CD4-positive, alpha-beta memory T cell (primary cell): Measurements from ENCODE around the gene ADGRG3. TPM values are rescaled to one million over a fixed set of nuclear protein-coding genes. Genes with fewer than 3 reads are reported as not detected.
A peak's percentile ranks its signal among the peaks of the same experiment; 100 is the strongest.

Source experiments
- CTCF ChIA-PET: fragments of 350-600 bp; sonication (Branson Sonifier 250); formaldehyde crosslinking; loops from one replicate; lab custom pipeline; 2021; ENCODE audit warnings: inconsistent platforms; ENCODE audit not compliant: partially characterized antibody; lab: Charles Lee
- POLR2A ChIA-PET: fragments of 350-600 bp; sonication (Branson Sonifier 250); formaldehyde crosslinking; loops from one replicate; lab custom pipeline; 2021; ENCODE audit not compliant: partially characterized antibody; lab: Charles Lee
- DNase-seq, 5 donors: peaks; one replicate each; pipeline versions ENCODE4 v3.0.0 to v3.0.0-alpha.2; 2020 to 2022; ENCODE audit warnings: mixed read lengths in 1 of 5
- H3K27ac ChIP-seq: one replicate; pipeline ENCODE4 v1.7.0; 2013; ENCODE audit warnings: low read depth, low read length
- H3K27me3 ChIP-seq: 2 replicates; pipeline ENCODE4 v1.7.0; 2013; ENCODE audit warnings: mild to moderate bottlenecking, low read length, moderate library complexity; ENCODE audit not compliant: insufficient read depth
- H3K36me3 ChIP-seq: 2 replicates; pipeline ENCODE4 v1.7.0; 2013; ENCODE audit warnings: mild to moderate bottlenecking, low read length, moderate library complexity; ENCODE audit not compliant: insufficient read depth
- H3K4me1 ChIP-seq: 2 replicates; pipeline ENCODE4 v1.7.0; 2013; ENCODE audit warnings: mild to moderate bottlenecking, low read length, moderate library complexity; ENCODE audit not compliant: insufficient read depth
- H3K4me3 ChIP-seq, 2 donors: one replicate each; pipeline ENCODE4 v1.7.0; 2013; ENCODE audit warnings: low read length in 2 of 2, mild to moderate bottlenecking in 1 of 2
- H3K9me3 ChIP-seq, 2 donors: one replicate each; pipeline ENCODE4 v1.7.0; 2013; ENCODE audit warnings: low read length in 2 of 2, control low read depth in 1 of 2; ENCODE audit not compliant: control insufficient read depth in 1 of 2
- H3K27ac Mint-ChIP-seq, 7 donors: one replicate each; pipeline ENCODE4 v1.8.0; 2020 to 2021; ENCODE audit warnings: mixed read lengths in 7 of 7, mild to moderate bottlenecking in 6 of 7, inconsistent platforms in 3 of 7, moderate library complexity in 3 of 7
- H3K27me3 Mint-ChIP-seq, 2 donors: one replicate each; pipeline ENCODE4 v1.8.0; 2020 to 2021; ENCODE audit warnings: mixed read lengths in 2 of 2
- H3K36me3 Mint-ChIP-seq, 2 donors: one replicate each; pipeline ENCODE4 v1.8.0; 2020 to 2021; ENCODE audit warnings: mixed read lengths in 2 of 2, inconsistent platforms in 1 of 2, mild to moderate bottlenecking in 1 of 2
- H3K4me1 Mint-ChIP-seq, 4 donors: one replicate each; pipeline ENCODE4 v1.8.0; 2020 to 2021; ENCODE audit warnings: mixed read lengths in 4 of 4, mild to moderate bottlenecking in 1 of 4
- H3K4me3 Mint-ChIP-seq, 8 donors: one replicate each; pipeline ENCODE4 v1.8.0; 2020 to 2021; ENCODE audit warnings: mixed read lengths in 8 of 8, mild to moderate bottlenecking in 7 of 8, moderate library complexity in 6 of 8, inconsistent platforms in 3 of 8
- H3K9me3 Mint-ChIP-seq, 8 donors: one replicate each; pipeline ENCODE4 v1.8.0; 2020 to 2021; ENCODE audit warnings: mixed read lengths in 8 of 8, mild to moderate bottlenecking in 5 of 8, inconsistent platforms in 3 of 8, moderate library complexity in 1 of 8
- intact Hi-C: fragments of 100-400 bp; cut with micrococcal nuclease; formaldehyde crosslinking; loops from one replicate; pipeline ENCODE4 v1.15.1; 2023
- polyA plus RNA-seq, 2 donors: library from polyadenylated mRNA; unstranded; fragments of 300-500 nt; fragmentation: Illumina TruSeq; gene quantifications; one replicate each; pipeline ENCODE4 v1.2.3, GENCODE V29; 2021
- total RNA-seq, 2 experiments: library from RNA; stranded (reverse); gene quantifications; one replicate each; pipeline ENCODE4 v1.2.3, GENCODE V29; 2021

The ADGRG3 gene
- total and polyA plus RNA-seq, 4 experiments from 2014 or later, result not detected

GRCh38 chr16:57730771-57731730 is 62.9 kb downstream of the ADGRG3 start:
- Mint-ChIP-seq H3K36me3 (peaks cover 6 to 10% of the 10 kb centered on the region in 2 donors), H3K4me3 (no peak overlapping the region), H3K27ac (peak overlapping the region in 1 of 7 donors; percentile 42), H3K4me1 (peaks cover 5 to 17% (median 13%) of the 10 kb centered on the region in 4 donors), H3K27me3 (no peaks in the 10 kb centered on the region), H3K9me3 (peaks cover 0 to 10% (median 5%) of the 10 kb centered on the region in 8 donors)
- Histone ChIP-seq H3K27ac (no peak overlapping the region), H3K27me3 (no peaks in the 10 kb centered on the region), H3K36me3 (no peaks in the 10 kb centered on the region), H3K4me1 (peaks cover 6% of the 10 kb centered on the region), H3K9me3 (no peaks in the 10 kb centered on the region), H3K4me3 (no peak overlapping the region)
- no peak for DNase-seq
- intact Hi-C loops, result no loop called here
- POLR2A ChIA-PET, result no interaction called here
- CTCF ChIA-PET, result interaction anchor here (1.4 kb wide), 1 partner anchor 10 kb away, joined by 3 read pairs; no protein-coding TSS in a partner anchor

- Histone ChIP-seq H3K36me3 (no peaks in the 10 kb centered on the region), H3K27ac (no peak overlapping the region), H3K9me3 (no peaks in the 10 kb centered on the region), H3K4me3 (no peak overlapping the region), H3K4me1 (peaks cover 16% of the 10 kb centered on the region), H3K27me3 (no peaks in the 10 kb centered on the region)
- H3K27ac Mint-ChIP-seq, result no peak overlapping the region
- H3K27me3 Mint-ChIP-seq, result no peaks in the 10 kb centered on the region
- peaks cover 11 to 27% (median 22%) of the 10 kb centered on the region in 4 donors for H3K4me1 Mint-ChIP-seq
- H3K4me3 Mint-ChIP-seq, result no peak overlapping the region
- CTCF ChIA-PET, result no interaction called here
- no peak for DNase-seq
- peaks cover 0 to 10% (median 5%) of the 10 kb centered on the region in 8 donors for H3K9me3 Mint-ChIP-seq
- intact Hi-C loops, result no loop called here
- H3K36me3 Mint-ChIP-seq, result peaks cover 6 to 10% of the 10 kb centered on the region in 2 donors
- POLR2A ChIA-PET, result no interaction called here
These were observed 63.9 kb downstream of the ADGRG3 start for GRCh38 chr16:57732037-57732436.

- Histone ChIP-seq H3K27ac (no peak overlapping the region), H3K36me3 (no peaks in the 10 kb centered on the region), H3K9me3 (no peaks in the 10 kb centered on the region), H3K4me1 (peaks cover 17% of the 10 kb centered on the region), H3K27me3 (no peaks in the 10 kb centered on the region), H3K4me3 (no peak overlapping the region)
- Mint-ChIP-seq H3K27ac (peak overlapping the region in 2 of 7 donors; percentile 48 to 69), H3K9me3 (peaks cover 0 to 10% (median 5%) of the 10 kb centered on the region in 8 donors), H3K4me3 (peak overlapping the region in 4 of 8 donors; percentile 24 to 98 (median 65)), H3K36me3 (peaks cover 6 to 10% of the 10 kb centered on the region in 2 donors), H3K27me3 (no peaks in the 10 kb centered on the region), H3K4me1 (peaks cover 14 to 34% (median 28%) of the 10 kb centered on the region in 4 donors)
- POLR2A ChIA-PET, result no interaction called here
- intact Hi-C loops, result no loop called here
- DNase-seq, result no peak
- CTCF ChIA-PET, result no interaction called here
These were observed 64.6 kb downstream of the ADGRG3 start for GRCh38 chr16:57732714-57733113.

GRCh38 chr16:57734308-57734924 is 66.3 kb downstream of the ADGRG3 start:
- CTCF ChIA-PET, result interaction anchor here (2.3 to 3.0 kb wide), 2 partner anchors 21 to 158 kb away, joined by 8 to 16 read pairs; no protein-coding TSS in a partner anchor

DNA sequence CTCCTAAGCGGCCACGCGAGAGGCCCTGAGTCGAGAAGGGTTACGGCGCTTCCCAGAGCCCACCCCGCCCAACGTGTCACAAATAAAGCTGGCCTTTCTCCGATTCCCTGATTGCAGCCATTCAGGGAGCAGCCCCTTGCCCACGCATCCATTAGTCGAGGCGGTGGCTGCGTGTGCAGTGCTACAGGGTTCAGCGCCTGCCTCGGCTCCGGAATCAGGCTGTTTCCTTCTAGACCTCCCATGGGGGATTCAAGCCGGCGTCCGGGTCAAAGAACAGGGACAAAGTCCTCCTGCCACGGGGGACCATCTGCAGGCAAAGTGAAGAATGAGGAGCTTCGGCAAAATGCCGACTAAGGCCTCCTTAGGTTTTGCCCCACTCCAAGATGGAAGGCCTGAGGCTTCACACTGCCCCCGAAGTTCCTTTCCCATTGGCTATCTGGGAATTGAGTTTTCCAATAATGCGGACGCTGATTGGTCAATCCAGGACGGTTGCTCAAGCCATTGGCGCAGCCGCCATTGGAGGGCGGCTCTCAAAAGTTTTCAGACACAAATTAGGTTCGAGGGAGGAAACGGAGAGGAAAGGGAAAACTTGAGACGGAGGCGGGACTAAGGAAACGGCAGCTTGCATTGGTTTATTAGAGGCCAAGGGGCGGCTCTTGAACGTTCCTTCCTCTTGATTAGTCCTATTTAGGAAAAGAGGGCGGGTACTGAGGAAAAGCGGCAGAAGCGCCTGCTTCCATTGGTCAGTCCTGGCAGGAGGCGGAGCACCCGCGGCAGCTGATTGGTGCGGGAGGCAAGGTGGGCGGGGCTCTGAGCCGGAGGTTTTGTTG is 67.0 kb downstream of the ADGRG3 start:
- peaks cover 14 to 37% (median 29%) of the 10 kb centered on the region in 4 donors for H3K4me1 Mint-ChIP-seq
- peak overlapping the region; percentile 96 to 100 (median 98) for H3K4me3 Mint-ChIP-seq
- peaks cover 6 to 10% of the 10 kb centered on the region in 2 donors for H3K36me3 Mint-ChIP-seq
- H3K36me3 ChIP-seq, result no peaks in the 10 kb centered on the region
- peak overlapping the region; percentile 94 to 99 (median 96) for H3K27ac Mint-ChIP-seq
- CTCF ChIA-PET, result interaction anchor here (1.5 to 3.0 kb wide), 3 partner anchors 20 to 159 kb away, joined by 5 to 16 read pairs (median 8); no protein-coding TSS in a partner anchor
- peak overlapping the region; percentile 76 for H3K27ac ChIP-seq
- H3K27me3 Mint-ChIP-seq, result no peaks in the 10 kb centered on the region
- no peaks in the 10 kb centered on the region for H3K27me3 ChIP-seq
- POLR2A ChIA-PET, result interaction anchor here (0.5 to 2.7 kb wide), 26 partner anchors 11 to 549 kb away, joined by 3 to 22 read pairs (median 4); partner anchors contain the start of genes CCDC102A, CFAP20, CIAPIN1 and COQ9
- H3K9me3 ChIP-seq, result no peaks in the 10 kb centered on the region
- peaks cover 0 to 10% (median 5%) of the 10 kb centered on the region in 8 donors for H3K9me3 Mint-ChIP-seq
- peak overlapping the region; percentile 91 to 95 for H3K4me3 ChIP-seq
- intact Hi-C loops, result loop anchor here (1.0 to 5.0 kb wide), 13 partner anchors 143 to 1543 kb away; partner anchors contain the start of genes CCDC102A, CFAP20, CIAPIN1 and CNOT1
- peak; percentile 97 to 99 (median 99) for DNase-seq
- H3K4me1 ChIP-seq, result peaks cover 17% of the 10 kb centered on the region

More at GRCh38 chr16:57734308-57734924, 66.3 kb downstream of the ADGRG3 start:
- Mint-ChIP-seq H3K9me3 (peaks cover 0 to 10% (median 5%) of the 10 kb centered on the region in 8 donors), H3K4me1 (peaks cover 14 to 37% (median 29%) of the 10 kb centered on the region in 4 donors), H3K4me3 (peak overlapping the region; percentile 96 to 100 (median 98)), H3K27me3 (no peaks in the 10 kb centered on the region), H3K36me3 (peaks cover 6 to 10% of the 10 kb centered on the region in 2 donors), H3K27ac (peak overlapping the region in 6 of 7 donors; percentile 94 to 99 (median 96))
- Histone ChIP-seq H3K9me3 (no peaks in the 10 kb centered on the region), H3K4me3 (peak overlapping the region; percentile 91 to 94), H3K27me3 (no peaks in the 10 kb centered on the region), H3K36me3 (no peaks in the 10 kb centered on the region), H3K27ac (peak overlapping the region; percentile 76), H3K4me1 (peaks cover 17% of the 10 kb centered on the region)
- intact Hi-C loops, result loop anchor here (2.0 kb wide), 1 partner anchor 1284 kb away; the partner anchor contains the start of genes NUDT21 and OGFOD1
- peak in 2 of 5 donors; percentile 2 to 3 for DNase-seq
- POLR2A ChIA-PET, result interaction anchor here (0.8 to 2.7 kb wide), 16 partner anchors 13 to 395 kb away, joined by 3 to 22 read pairs (median 4); partner anchors contain the start of genes CCDC102A, CFAP20, CIAPIN1 and COQ9
